RPMI8226 (cell line): ENCODE measurements around the gene TAB3.

Source experiments
- DNase-seq: peaks from one replicate; pipeline ENCODE4 v3.0.0-alpha.2; 2015

The TAB3 gene, protein sequence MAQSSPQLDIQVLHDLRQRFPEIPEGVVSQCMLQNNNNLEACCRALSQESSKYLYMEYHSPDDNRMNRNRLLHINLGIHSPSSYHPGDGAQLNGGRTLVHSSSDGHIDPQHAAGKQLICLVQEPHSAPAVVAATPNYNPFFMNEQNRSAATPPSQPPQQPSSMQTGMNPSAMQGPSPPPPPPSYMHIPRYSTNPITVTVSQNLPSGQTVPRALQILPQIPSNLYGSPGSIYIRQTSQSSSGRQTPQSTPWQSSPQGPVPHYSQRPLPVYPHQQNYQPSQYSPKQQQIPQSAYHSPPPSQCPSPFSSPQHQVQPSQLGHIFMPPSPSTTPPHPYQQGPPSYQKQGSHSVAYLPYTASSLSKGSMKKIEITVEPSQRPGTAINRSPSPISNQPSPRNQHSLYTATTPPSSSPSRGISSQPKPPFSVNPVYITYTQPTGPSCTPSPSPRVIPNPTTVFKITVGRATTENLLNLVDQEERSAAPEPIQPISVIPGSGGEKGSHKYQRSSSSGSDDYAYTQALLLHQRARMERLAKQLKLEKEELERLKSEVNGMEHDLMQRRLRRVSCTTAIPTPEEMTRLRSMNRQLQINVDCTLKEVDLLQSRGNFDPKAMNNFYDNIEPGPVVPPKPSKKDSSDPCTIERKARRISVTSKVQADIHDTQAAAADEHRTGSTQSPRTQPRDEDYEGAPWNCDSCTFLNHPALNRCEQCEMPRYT

DNA sequence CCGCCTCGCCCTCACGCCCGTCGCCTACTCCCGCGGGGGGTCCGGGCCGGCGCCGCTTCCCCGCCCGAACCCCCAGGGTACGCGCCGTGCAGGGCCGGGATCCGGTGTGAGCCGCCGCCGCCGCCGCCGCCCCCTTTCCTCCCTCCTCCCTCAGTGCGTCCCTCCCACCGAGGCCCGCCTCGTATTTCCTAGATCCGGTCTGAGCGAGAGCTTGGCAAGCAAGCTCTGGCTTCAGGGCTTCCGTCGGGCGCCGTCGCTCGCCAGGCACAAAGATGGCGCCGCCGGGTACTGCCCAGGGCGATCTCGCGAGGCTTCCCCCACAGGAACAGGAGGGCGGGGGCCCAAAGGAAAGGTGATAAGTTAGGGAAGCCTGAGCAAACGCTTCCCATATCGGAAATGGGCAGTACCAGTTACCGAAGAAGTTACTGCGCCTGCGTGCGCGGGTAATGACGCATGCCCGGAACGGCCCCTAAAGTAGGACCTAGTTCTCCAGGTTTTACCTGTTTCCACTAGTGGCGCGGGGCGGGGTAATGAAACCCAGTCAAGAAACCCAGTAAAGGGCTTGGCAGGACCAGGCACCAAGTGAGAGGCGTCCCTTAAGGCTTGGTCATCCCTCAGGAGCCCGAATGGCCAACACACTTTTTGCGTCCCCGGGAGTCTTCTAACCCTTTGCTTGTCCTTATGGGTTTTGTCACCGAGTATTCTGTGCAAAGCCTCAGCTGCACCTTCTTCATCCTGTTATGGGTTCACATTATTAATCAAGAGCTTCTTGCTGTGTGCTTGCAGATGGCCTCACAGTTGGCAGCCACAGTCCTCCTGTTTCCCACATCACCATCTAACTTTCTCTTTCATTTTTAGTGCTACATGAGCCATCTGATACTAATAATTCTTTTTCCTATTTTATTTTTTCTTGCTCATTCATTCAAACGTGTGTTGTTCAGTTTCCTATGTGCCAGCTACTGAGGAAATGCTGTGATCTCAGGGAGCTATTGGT is at the start of gene TAB3:
Gene TAB3 (minus strand): TSS at position 108 of the 994 bp plus-strand sequence. CDS start 29,666 bp downstream, outside the sequence.
- DNase-seq = peak; percentile 96

DNA sequence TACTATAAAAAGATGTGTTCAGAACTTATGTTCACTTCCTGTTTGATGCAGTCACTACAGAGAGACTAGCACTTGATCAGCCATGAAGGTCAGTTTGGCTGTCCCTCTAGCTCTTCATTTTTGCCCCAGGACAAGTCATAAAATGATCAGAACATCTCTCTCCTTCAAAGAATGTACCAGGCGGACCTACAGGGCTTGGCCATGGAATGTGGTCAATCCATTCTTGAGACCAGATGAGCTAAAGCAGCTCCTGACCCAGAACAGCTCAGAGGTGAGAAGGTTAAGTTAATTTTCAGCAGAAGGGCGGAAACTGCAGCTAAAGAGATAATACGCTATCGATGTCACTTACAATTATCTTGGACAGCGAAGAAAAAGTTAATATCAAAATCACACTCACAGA is 49.2 kb upstream of the TAB3 start:
- DNase-seq = no peak

DNA sequence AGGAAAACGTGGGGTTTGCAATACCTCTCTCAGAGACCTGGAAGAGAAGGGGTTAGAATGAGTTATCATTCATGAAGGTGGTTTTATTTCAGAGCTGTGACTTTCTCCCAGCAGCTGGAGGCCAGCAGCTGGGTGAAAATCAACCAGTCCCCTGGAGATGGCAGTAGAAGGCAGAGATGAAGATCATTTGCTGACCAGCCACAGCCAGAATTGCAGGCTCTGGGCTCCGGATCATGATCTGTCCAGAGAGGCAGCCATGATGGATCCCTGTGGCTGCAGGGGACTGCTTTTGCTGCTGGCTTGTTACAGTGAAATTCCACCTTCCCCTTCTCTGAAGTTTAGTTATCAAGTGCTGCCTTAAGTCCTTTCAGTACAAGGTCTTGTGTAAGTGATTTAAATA is 46.9 kb upstream of the TAB3 start:
- DNase-seq = no peak

DNA sequence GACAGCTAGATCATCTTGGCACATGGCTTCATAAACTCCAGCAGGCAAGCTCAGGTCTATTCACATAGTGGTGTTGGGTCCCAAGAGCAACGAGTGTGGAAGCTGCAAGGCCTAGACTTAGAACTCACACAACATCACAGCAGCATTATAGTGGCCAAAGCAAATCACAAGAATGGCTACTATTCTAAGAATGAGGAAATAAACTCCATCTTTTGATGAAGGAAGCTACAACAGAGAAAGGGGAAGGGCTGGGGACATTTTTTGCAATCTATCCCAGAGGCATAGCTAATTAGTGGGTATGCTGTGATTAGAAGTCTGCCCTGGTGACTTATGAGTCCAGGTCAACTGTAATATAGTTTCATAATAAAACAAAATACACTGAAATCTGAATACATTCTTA is 42.9 kb upstream of the TAB3 start:
- no peak for DNase-seq

DNA sequence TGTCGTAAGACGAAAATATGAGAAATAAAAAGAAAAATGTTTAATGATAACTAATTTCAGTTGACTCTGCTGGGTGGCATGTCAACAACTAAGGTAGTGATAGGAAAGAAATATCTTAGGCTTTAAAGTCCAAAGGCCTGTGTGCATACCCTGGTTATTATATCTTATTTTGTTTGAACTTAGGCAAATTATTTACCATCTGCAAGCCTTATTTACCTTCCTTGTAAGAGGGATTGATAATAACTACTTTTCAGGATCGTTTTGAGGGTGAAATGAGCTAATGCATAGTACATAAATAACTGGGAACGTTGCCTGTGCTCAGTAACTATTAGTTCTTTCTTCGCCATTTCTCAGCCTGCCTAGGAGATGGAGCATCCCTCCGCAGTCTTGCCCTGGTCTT is 41.6 kb upstream of the TAB3 start:
- DNase-seq = no peak

DNA sequence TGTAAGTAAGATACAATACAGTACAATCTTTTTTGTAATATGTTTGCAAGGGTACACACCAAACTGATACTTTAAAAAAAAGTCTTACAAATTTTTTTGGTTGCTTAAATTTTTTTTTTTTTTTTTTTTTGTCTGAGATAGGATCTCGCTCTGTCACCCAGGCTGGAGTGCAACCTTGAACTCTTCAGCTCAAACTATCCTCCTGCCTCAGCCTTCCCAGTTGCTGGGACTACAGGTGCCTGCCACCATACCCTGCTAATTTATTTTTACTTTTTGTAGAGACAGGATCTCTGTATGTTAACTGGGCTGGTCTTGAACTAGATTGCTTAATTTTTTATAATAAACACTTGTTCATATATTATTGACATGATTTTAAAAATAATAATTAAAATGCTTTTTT is 41.1 kb upstream of the TAB3 start:
- no peak for DNase-seq

DNA sequence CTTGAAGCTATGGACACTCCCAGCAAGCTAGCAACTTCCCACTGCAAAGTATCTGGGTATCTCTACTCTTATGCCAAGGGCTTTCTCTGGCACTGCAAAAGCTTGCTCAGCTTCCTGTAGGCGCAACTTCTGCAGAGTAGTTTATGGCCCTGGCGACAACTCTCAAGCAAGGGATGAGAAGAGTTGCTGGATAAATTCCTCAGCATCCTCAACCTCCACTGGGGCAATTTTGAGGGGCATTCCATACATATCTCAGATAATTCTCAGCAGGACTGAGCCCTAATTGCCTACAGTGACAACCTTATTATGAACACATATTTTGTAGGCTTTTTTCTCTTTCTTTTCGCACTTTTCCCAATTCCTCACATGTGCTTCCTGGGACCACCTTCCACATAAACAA is 31.2 kb upstream of the TAB3 start:
- DNase-seq = no peak

DNA sequence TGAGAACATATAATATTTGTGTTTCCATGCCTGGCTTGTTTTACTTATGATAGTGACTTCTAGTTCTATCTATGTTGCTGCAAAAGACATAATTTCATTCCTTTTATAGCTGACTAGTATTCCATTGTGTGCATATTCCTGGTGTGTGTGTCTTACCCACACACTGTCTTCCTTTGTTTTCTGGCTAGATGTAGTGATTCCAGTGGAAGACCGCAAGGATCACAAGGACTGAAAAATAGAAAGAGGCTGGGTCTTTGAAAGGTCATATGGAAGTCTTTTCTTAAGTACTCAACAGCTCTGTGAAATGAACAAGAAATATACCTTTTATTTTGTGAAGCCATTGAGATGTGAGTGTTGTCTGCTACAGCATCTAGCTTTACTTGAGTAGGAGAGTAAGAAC is 29.4 kb upstream of the TAB3 start:
- no peak for DNase-seq

DNA sequence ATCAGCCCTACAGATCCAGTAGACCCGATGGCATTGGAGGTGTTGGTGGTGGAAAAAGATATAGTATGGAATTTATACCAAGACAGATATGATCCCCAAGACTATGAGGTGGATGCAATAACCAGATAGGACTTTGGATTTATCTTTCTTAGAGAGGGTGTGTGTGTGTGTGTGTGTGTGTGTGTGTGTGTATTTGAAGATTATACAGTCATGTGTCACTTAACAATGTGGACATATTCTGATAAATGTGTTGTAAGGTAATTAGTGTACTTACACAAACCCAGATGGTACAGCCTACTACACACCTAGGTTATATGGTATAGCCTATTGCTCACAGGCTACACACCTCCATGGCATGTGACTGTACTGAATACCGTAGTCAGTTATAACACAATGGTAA is 24.4 kb upstream of the TAB3 start:
- DNase-seq = no peak

DNA sequence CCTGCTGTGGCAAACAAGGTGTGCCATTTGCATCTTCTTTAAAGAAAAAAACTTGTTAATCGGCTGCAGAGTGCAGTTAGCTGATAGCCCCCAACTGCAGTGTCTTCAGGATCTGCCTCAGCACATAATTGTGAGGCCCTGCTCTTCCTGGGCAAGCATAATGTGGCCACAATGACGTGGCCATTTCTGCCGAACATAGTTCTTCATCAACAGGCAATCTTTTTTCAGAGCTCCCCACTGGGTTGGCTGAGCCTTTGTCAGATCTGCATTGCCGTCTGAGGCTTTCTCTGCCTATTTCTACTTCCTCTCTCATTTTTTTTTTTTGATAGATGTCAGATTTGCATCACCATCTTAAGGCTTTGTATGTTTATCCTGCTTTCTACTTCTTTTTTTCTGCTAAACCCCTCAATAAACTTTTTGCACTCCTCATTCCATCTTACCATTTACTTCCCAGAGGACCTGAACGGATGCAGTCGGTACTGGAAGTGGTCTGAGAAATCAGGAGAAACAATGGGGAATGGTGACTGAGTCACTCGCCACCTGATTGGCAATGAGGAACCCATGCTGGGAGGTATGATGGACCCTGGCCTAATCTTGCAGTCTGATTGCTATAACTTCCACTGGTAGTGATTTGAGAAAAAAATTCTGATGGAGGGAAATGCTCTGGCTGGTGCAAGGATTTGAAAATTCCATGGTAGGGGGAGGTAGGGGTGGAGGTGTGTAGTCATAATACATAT is 21.2 kb upstream of the TAB3 start:
- no peak for DNase-seq

DNA sequence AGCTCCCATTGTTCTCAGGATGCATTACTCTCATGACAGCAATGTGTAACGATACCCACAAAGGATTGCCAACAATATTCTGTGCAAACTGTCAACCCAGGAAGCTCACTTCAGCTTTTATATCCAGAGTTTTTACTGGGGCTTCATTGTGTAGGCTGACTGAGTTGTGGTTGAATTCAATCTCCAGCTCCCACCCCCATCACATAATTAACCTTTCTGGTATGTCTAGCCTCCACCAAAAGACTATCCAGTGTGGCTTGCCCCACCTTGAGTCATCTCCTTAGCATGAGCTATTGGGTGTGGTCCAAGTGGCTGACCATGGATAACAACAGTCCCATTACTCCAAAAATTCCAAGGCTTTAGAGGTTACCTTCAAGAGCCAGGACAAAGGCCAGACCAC is 17.7 kb upstream of the TAB3 start:
- no peak for DNase-seq

DNA sequence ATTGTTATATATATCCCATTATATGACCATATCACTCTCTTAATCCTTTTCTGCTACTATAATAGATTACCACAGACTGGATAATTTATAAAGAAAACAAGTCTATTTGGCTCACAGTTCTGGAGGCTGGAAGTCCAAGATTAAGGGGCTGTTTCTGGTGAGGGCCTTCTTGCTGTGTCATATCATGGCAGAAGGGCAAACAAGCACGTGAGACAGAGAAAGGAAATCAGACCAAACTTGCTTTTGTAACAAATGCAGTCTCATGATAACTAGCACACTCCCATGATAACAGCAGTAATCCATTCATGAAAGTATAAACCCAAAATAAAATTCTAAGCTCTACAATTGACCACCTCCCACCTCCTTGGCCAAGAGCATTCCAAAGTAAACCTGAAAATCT is 16.3 kb upstream of the TAB3 start:
- no peak for DNase-seq

DNA sequence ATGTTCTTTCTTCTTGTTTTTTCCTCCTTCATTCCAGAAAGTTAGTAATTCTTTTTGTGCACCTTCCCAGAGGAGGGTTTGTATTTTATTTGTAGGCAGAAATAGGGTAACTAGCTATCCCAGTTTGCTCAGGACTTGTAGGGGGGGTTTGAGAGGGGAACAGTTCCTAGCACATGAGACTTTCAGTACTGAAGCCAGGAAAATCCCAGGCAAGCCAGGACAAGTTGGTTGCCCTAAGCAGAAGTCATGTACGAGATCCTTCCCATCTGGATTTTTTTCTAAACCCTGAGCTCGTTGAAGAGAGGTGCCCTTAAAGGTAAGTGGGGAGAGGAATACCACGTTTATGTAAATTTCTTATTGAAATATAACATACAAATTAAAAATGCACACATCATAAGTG is 15.6 kb upstream of the TAB3 start:
- DNase-seq = no peak

DNA sequence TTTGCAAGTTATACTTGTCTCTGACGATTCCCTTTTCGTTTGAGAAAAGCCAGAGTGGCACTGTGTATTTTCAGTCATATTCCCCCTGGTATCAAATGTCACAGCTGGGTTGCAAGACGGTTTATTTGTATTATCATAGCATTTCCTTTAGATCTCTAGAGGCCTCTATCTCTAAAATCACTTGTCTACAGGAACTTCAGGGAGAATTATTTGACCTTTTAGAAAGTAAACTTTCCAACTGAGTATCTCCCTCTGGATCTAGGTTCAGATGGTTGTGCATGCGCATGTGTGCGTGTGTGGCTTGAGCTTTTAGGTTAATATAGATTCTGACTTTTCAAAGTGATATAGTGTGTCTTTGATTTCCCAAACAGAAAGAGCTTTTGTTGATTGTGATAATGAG is 15.1 kb upstream of the TAB3 start:
- DNase-seq = no peak

DNA sequence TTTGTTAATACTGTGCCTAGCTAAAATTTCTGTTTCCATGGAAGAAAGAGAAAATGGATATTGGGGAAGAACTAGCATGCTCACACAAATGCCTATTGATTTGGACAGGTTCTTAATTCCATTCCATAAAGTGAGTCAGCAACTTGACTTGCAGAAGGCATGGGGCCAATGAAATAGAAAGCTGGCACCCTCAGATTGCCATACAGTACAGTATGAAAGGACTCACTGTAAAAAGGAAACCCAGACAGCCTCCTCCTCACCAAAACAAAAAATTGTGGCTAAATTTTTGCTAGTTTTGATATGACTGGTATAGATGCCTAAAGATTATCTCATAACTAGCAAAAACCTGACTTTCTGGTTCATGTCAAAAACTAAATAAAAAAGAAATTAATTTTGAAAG is 11.2 kb upstream of the TAB3 start:
- no peak for DNase-seq

DNA sequence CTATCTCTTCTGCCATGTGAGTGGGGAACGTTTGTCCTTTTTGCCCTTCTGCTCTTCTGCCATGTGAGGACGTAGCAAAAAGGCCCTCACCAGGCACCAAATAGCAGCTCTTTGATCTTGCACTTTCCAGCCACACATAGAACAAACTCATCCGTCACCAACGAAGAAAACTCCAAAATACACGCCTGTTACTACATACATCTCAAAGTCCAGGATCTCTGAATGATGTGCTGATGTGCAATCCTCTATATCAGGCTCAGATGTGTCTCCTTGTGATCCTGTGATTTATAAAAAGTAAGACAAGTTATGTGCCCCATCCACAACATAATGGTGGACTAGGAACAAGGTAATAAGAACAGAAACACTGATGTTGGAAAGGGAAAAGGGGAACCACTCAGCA is 9.8 kb upstream of the TAB3 start:
- DNase-seq = no peak

DNA sequence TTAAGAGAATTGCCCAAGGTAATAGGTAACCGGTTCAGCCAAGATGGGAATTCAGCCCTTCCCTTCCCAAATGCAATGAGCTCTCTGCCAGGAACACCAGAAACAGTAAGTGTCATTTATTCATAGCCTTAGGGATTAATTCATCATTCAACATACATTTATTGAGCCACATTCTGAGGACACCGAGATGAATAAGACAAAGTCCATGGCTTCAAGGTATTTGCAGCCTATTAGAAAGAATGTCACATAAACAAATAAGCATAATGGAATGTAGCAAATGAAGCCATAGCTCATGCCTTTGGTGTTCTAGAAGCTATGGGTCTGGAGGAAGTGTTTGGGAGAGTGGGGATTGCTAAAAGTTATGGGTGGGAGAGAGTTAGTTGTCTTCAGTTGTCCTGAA is 6.3 kb upstream of the TAB3 start:
- DNase-seq = no peak

DNA sequence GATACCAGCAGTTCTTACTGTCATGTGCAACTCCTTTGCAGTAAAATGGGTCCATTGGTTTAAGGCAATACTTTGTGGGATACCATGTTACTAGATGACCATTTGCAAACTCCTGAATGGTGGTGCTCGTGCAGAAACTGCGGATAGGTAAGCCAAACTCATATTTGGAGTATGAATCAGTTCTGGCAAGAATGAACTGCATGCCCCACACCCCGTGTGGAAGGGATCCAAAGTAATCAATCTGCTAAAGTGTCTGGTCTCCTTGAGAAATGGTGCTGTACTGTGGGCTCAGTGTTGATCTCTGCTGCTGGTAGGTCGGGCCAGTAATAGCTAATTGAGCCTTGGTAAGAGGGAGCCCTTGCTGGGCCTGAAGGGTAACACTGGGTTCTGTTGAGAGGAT is 4.2 kb upstream of the TAB3 start:
- no peak for DNase-seq

DNA sequence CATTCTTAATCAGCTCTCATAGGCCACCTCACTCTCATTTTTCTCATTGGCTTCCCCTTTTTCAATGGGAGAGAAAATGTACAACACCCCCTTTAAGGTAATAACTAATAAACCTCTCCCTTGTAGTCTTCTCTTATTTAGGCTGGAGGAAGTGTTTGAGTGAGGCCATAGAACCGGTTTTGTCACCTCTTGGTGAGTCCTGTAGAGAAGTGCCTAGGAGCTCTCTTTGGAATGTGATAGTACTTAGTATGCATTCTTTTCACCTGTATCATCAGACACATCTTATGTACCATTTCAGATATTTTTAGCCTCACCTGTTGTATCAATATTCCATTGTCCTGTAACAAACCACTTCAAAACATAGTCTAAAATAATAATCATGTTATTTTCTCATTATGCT is 3.5 kb upstream of the TAB3 start:
- DNase-seq = no peak

DNA sequence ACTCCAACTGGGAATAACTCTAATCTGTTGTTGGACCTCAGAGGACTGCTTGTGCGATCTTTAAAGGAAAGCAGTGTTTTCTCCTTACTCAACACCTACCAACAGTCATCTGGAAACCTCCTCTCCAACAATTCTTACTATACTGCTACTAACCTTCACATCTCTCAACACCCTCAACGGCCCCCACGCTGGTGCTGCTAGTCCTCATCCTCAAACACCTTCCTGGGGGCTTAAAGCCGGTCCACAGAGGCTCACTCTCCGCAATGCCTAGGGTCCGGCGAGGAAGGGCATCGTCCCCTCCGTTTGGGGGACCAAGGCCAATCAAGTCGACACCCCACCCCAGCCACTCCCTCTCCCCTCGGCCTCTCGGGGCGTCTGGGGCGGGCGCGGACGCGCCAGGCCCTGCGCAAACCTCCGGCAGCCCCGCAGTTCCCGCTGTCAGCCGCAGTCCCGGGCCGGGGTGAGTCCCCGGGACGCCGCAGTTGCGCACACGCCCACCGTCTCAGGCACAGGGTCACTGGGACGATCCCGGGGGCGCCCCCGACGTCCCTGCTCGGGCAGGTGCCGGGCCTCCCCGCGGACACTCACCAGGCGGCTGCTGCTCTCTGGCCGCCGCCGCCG is 418 bp downstream of the TAB3 start:
- DNase-seq = peak; percentile 15

DNA sequence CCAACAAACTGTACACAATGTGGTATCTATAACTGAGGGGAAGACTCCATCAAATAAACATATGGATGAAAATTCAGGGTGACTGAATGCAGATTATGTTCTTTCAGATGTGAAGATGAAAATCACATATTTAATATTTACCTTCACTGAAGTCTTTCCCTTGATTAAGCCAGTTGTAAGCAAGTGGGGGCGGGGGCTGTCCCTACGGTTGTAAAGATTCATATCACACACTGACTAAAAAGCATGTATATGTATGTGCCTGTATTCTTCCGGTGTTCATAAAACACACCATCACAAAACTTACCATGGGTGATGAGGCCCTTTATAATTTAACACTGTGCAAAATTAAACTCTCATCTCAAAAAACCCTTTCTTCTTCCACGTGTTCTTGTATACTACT is 1.3 kb downstream of the TAB3 start:
- DNase-seq = no peak

DNA sequence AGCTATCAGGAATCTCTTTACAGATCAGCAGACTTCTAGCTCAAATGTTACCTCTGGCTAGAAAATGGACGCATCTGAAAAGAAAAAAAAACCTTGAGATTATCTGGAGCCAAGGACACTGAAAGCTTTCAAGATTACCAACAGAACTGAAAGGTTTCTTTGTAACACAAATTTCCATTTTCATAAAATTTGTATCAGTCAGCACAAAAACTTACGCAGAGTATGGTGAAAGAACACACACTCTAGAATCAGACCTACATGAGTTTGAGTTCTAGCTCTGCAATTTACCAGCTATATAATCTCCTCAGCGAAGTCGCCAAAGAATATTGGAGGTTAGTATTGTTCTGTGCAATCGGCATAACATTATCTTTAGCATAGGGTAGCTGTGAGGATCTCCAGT is 1.8 kb downstream of the TAB3 start:
- no peak for DNase-seq
